KMS-11 (cell line): ENCODE data around the gene SLC29A3.

Experiments
- H2AFZ ChIP-seq: fragments of 200-600 bp; sonication (generic); 2 replicates; pipeline ENCODE4 v1.6.1; 2016; ENCODE audit warnings: antibody characterized with exemption, mixed run types, low read depth
- H3K27ac ChIP-seq: fragments of 200-600 bp; sonication (generic); 2 replicates; pipeline ENCODE4 v1.6.1; 2016; ENCODE audit warnings: mild to moderate bottlenecking, mixed run types
- H3K27me3 ChIP-seq: fragments of 200-600 bp; sonication (generic); 2 replicates; pipeline ENCODE4 v1.6.1; 2017; ENCODE audit warnings: mild to moderate bottlenecking, low read depth, mixed run types, moderate library complexity; ENCODE audit not compliant: insufficient read depth
- H3K36me3 ChIP-seq: fragments of 200-600 bp; sonication (generic); 2 replicates; pipeline ENCODE4 v1.6.1; 2017; ENCODE audit warnings: mild to moderate bottlenecking, mixed run types; ENCODE audit not compliant: insufficient read depth
- H3K4me1 ChIP-seq: fragments of 200-600 bp; sonication (generic); 2 replicates; pipeline ENCODE4 v1.6.1; 2016; ENCODE audit warnings: mild to moderate bottlenecking, low read depth, mixed run types; ENCODE audit not compliant: poor library complexity, severe bottlenecking
- H3K4me2 ChIP-seq: fragments of 200-600 bp; sonication (generic); 2 replicates; pipeline ENCODE4 v1.7.0; 2016; ENCODE audit warnings: mild to moderate bottlenecking, mixed run types
- H3K4me3 ChIP-seq: fragments of 200-600 bp; sonication (generic); IDR thresholded peaks from 2 replicates; pipeline ENCODE4 v1.6.1; 2017; ENCODE audit warnings: low read depth, low read length, mixed read lengths; ENCODE audit not compliant: insufficient read depth
- H3K79me2 ChIP-seq: fragments of 200-600 bp; sonication (generic); 2 replicates; pipeline ENCODE4 v1.6.1; 2016; ENCODE audit warnings: low read depth, mixed run types; ENCODE audit not compliant: insufficient read depth
- H3K9ac ChIP-seq: fragments of 200-600 bp; sonication (generic); 2 replicates; pipeline ENCODE4 v1.6.1; 2016; ENCODE audit warnings: mild to moderate bottlenecking, mixed run types
- H4K20me1 ChIP-seq: fragments of 200-600 bp; sonication (generic); 2 replicates; pipeline ENCODE4 v1.6.1; 2016; ENCODE audit warnings: mild to moderate bottlenecking, mixed run types; ENCODE audit not compliant: insufficient read depth
- TF ChIP-seq, protein P1 (sequence below): fragments of 200-600 bp; sonication (generic); conservative IDR thresholded peaks from 2 replicates; pipeline ENCODE4 v1.6.1; 2017; ENCODE audit warnings: low read depth, mild to moderate bottlenecking, antibody characterized with exemption, low read length, moderate library complexity, mixed read lengths

Gene SLC29A3

DNA sequence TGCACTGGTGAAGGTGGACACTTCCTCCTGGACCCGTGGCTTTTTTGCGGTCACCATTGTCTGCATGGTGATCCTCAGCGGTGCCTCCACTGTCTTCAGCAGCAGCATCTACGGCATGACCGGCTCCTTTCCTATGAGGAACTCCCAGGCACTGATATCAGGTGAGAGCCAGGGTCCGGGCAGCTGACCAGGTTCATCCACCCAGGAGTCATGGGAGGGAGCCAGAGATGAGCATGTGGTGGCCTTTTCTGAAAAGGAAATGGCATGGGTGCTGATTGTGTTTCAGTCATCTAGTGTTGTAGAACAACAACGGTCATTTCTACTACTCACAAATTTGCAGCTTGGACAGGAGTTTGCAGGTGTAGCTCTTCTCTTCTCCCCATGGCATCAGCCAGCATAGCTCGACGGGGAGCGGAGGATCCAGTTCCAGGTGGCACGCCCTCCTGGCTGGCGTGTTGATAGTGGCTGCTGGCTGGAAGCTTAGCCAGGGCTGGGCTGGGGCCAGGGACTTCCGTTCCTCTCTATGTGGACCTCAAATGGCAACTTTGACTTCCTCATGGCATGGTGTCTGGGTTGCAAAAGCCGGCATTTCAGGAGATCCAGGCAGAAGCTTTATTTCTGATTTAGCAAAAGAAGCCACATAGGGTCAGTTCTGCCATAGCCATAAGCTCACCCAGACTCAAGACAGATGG is 32.7 kb downstream of the SLC29A3 start:
- Histone ChIP-seq H3K27me3 (no peaks in the 10 kb centered on the region), H3K36me3 (no peaks in the 10 kb centered on the region)
- TF ChIP-seq, protein P1, sequence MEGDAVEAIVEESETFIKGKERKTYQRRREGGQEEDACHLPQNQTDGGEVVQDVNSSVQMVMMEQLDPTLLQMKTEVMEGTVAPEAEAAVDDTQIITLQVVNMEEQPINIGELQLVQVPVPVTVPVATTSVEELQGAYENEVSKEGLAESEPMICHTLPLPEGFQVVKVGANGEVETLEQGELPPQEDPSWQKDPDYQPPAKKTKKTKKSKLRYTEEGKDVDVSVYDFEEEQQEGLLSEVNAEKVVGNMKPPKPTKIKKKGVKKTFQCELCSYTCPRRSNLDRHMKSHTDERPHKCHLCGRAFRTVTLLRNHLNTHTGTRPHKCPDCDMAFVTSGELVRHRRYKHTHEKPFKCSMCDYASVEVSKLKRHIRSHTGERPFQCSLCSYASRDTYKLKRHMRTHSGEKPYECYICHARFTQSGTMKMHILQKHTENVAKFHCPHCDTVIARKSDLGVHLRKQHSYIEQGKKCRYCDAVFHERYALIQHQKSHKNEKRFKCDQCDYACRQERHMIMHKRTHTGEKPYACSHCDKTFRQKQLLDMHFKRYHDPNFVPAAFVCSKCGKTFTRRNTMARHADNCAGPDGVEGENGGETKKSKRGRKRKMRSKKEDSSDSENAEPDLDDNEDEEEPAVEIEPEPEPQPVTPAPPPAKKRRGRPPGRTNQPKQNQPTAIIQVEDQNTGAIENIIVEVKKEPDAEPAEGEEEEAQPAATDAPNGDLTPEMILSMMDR = no peak

DNA sequence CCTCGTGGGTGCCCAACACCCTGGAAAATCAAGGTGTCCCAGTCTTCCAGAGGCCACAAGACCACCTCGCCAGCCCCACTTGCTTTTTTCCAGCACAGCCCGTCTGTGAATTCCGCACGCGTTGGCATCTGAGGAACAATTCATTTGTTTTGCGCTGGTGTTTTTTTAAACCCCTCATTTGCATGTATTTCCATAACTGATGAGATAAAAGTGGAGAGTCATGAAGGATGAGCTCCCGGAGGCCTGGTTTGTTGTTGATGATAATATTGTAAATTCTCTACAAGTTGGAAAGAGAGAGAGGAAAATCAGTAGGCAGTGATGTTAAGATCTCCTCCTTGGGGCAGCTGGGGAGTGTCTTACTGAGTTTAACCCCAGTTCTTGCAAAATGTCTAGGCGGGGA is 34.6 kb downstream of the SLC29A3 start:
- Histone ChIP-seq H3K36me3 (no peaks in the 10 kb centered on the region), H3K4me1 (no peaks in the 10 kb centered on the region), H3K27me3 (no peaks in the 10 kb centered on the region), H3K9ac (no peak overlapping the region), H3K27ac (no peak overlapping the region), H4K20me1 (no peaks in the 10 kb centered on the region), H3K4me2 (no peak overlapping the region), H2AFZ (no peak overlapping the region), H3K79me2 (no peaks in the 10 kb centered on the region), H3K4me3 (no peak overlapping the region)
- TF ChIP-seq, protein P1 = no peak

More for the DNA sequence above, 32.7 kb downstream of the SLC29A3 start:
- Histone ChIP-seq H3K27ac (no peak overlapping the region), H3K4me2 (no peak overlapping the region), H3K79me2 (no peaks in the 10 kb centered on the region), H3K9ac (no peak overlapping the region), H4K20me1 (no peaks in the 10 kb centered on the region), H2AFZ (no peak overlapping the region), H3K4me1 (no peaks in the 10 kb centered on the region), H3K4me3 (no peak overlapping the region)

DNA sequence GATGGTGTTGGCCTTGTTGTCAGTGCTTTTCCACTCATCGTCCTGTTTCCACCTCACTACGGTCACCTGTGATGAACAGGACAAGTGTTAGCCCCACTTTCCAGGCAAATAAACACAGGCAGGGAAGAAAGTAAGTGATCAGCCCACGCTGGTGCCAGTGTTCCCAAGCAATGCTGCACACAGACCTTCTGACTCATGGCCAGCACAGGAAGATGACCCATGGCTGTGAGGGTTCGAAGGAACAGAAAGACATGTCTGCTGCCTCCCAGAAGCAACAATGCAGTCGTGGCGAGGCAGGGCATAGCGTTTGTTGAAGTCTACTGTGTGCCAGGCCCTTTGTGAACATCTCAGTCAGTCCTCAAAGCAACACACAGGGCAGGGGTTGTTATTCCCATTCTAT is 35.7 kb downstream of the SLC29A3 start:
- Histone ChIP-seq H3K4me3 (no peak overlapping the region), H3K27ac (no peak overlapping the region), H3K4me1 (no peaks in the 10 kb centered on the region), H4K20me1 (no peaks in the 10 kb centered on the region), H3K9ac (no peak overlapping the region), H3K4me2 (no peak overlapping the region), H2AFZ (no peak overlapping the region), H3K79me2 (no peaks in the 10 kb centered on the region), H3K27me3 (no peaks in the 10 kb centered on the region), H3K36me3 (no peaks in the 10 kb centered on the region)
- TF ChIP-seq, protein P1 = no peak

DNA sequence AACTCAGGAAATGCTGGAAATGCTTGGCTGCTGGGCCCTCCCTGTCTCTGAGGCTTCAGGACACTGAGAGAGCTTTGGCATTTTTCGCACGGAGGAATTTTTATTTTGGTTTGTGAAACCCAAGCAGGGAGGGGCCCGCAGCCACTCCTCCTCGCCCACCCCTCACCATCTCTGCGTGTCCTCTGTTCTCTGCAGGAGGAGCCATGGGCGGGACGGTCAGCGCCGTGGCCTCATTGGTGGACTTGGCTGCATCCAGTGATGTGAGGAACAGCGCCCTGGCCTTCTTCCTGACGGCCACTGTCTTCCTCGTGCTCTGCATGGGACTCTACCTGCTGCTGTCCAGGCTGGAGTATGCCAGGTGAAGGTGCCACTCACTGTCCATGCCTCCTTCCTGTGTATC is 36.8 kb downstream of the SLC29A3 start:
- no peaks in the 10 kb centered on the region for H3K27me3 ChIP-seq
- TF ChIP-seq, protein P1 = no peak
- H3K4me1 ChIP-seq = no peaks in the 10 kb centered on the region
- H3K4me2 ChIP-seq = no peak overlapping the region
- H4K20me1 ChIP-seq = no peaks in the 10 kb centered on the region
- no peak overlapping the region for H3K9ac ChIP-seq
- no peak overlapping the region for H3K27ac ChIP-seq
- H3K4me3 ChIP-seq = no peak overlapping the region
- H3K79me2 ChIP-seq = no peaks in the 10 kb centered on the region
- H3K36me3 ChIP-seq = no peaks in the 10 kb centered on the region
- no peak overlapping the region for H2AFZ ChIP-seq
